Measurements from ENCODE around the gene S100P. TPM values are rescaled to one million over a fixed set of nuclear protein-coding genes. Genes with fewer than 3 reads are reported as not detected.

The S100P gene
- total and polyA plus RNA-seq, 2 experiments from 2014 or later = 0.80 TPM; not detected in 1

- Histone ChIP-seq H4K20me1 (ENCODE audit: insufficient read depth) (no peaks in the 10 kb centered on the region), H3K27me3 (replicated peaks; ENCODE audit: insufficient read depth) (no peaks in the 10 kb centered on the region), H3K9me3 (ENCODE audit: low read depth) (no peaks in the 10 kb centered on the region), H3K79me2 (ENCODE audit: insufficient read depth) (no peaks in the 10 kb centered on the region), H3K4me2 (ENCODE audit: unreplicated experiment) (no peak overlapping the region), H2AFZ (no peak overlapping the region), H3K4me3 (no peak overlapping the region), H3K9me2 (ENCODE audit: insufficient read depth) (no peaks in the 10 kb centered on the region), H3K4me1 (ENCODE audit: insufficient read depth) (peaks cover 7% of the 10 kb centered on the region; the same call in 1 of the 2 replicates), H3K9ac (no peak overlapping the region), H3K36me3 (ENCODE audit: low read depth) (no peaks in the 10 kb centered on the region), H3K27ac (no peak overlapping the region), H3F3A (ENCODE audit: insufficient read depth) (no peaks in the 10 kb centered on the region)
- WGBS, 2 experiments (ENCODE audit: low coverage in 1 of 2, low lambda C conversion rate in 2 of 2, missing lambda C conversion rate in 2 of 2) = 87 to 89% methylated on average over 61 to 65 of the region's 65 CpGs
- no peak for DNase-seq
- TF ChIP-seq EZH2phosphoT487 (IDR thresholded peaks at IDR 0.05; ENCODE audit: insufficient read depth, low read depth) (no peak), EZH2 (IDR thresholded peaks at IDR 0.05; ENCODE audit: insufficient read depth, poor library complexity, severe bottlenecking) (no peak)
- in situ Hi-C loops (cut with MboI) = no loop called here
Measured at GRCh38 chr4:6657242-6658208, 36.2 kb upstream of the S100P start.

- no peaks in the 10 kb centered on the region for H3K27me3 ChIP-seq (replicated peaks; ENCODE audit: insufficient read depth)
- H3F3A ChIP-seq (ENCODE audit: insufficient read depth) = no peaks in the 10 kb centered on the region
- H2AFZ ChIP-seq = peak overlapping the region; percentile 81
- TF ChIP-seq EZH2phosphoT487 (IDR thresholded peaks at IDR 0.05; ENCODE audit: insufficient read depth, low read depth) (no peak), EZH2 (IDR thresholded peaks at IDR 0.05; ENCODE audit: insufficient read depth, poor library complexity, severe bottlenecking) (no peak)
- peak overlapping the region; percentile 71 for H3K4me3 ChIP-seq
- no peaks in the 10 kb centered on the region for H3K36me3 ChIP-seq (ENCODE audit: low read depth)
- no peaks in the 10 kb centered on the region for H4K20me1 ChIP-seq (ENCODE audit: insufficient read depth)
- no peaks in the 10 kb centered on the region for H3K79me2 ChIP-seq (ENCODE audit: insufficient read depth)
- no peaks in the 10 kb centered on the region for H3K9me2 ChIP-seq (ENCODE audit: insufficient read depth)
- no peak for DNase-seq
- H3K9ac ChIP-seq = no peak overlapping the region
- WGBS, 2 experiments (ENCODE audit: low coverage in 1 of 2, low lambda C conversion rate in 2 of 2, missing lambda C conversion rate in 2 of 2) = 78 to 81% methylated on average over 7 of the region's 7 CpGs
- no peaks in the 10 kb centered on the region for H3K9me3 ChIP-seq (ENCODE audit: low read depth)
- peaks cover 7% of the 10 kb centered on the region; the same call in 1 of the 2 replicates for H3K4me1 ChIP-seq (ENCODE audit: insufficient read depth)
- no peak overlapping the region for H3K27ac ChIP-seq
- peak overlapping the region; percentile 95 for H3K4me2 ChIP-seq (ENCODE audit: unreplicated experiment)
- in situ Hi-C loops (cut with MboI) = no loop called here
Measured at GRCh38 chr4:6658209-6658595, 35.5 kb upstream of the S100P start.

GRCh38 chr4:6658597-6659075, 35.0 kb upstream of the S100P start:
- H3K4me2 ChIP-seq (ENCODE audit: unreplicated experiment) = peak overlapping the region; percentile 95
- H3K27ac ChIP-seq = no peak overlapping the region
- TF ChIP-seq EZH2 (IDR thresholded peaks at IDR 0.05; ENCODE audit: insufficient read depth, poor library complexity, severe bottlenecking) (no peak), EZH2phosphoT487 (IDR thresholded peaks at IDR 0.05; ENCODE audit: insufficient read depth, low read depth) (no peak)
- H3K9me2 ChIP-seq (ENCODE audit: insufficient read depth) = no peaks in the 10 kb centered on the region
- H2AFZ ChIP-seq = peak overlapping the region; percentile 81
- H3K4me3 ChIP-seq = peak overlapping the region; percentile 71
- no peaks in the 10 kb centered on the region for H3F3A ChIP-seq (ENCODE audit: insufficient read depth)
- H3K27me3 ChIP-seq (replicated peaks; ENCODE audit: insufficient read depth) = no peaks in the 10 kb centered on the region
- no peaks in the 10 kb centered on the region for H3K9me3 ChIP-seq (ENCODE audit: low read depth)
- no peaks in the 10 kb centered on the region for H4K20me1 ChIP-seq (ENCODE audit: insufficient read depth)
- peak overlapping the region; percentile 55 for H3K9ac ChIP-seq
- no peaks in the 10 kb centered on the region for H3K36me3 ChIP-seq (ENCODE audit: low read depth)
- peaks cover 7% of the 10 kb centered on the region; the same call in 1 of the 2 replicates for H3K4me1 ChIP-seq (ENCODE audit: insufficient read depth)
- in situ Hi-C loops (cut with MboI) = no loop called here
- no peaks in the 10 kb centered on the region for H3K79me2 ChIP-seq (ENCODE audit: insufficient read depth)
- DNase-seq = peak; percentile 69
- WGBS, 2 experiments (ENCODE audit: low coverage in 1 of 2, low lambda C conversion rate in 2 of 2, missing lambda C conversion rate in 2 of 2) = 2% methylated on average over 51 of the region's 52 CpGs

GRCh38 chr4:6659897-6660296, 33.8 kb upstream of the S100P start:
- in situ Hi-C loops (cut with MboI) = no loop called here
- no peak overlapping the region for H3K9ac ChIP-seq
- H4K20me1 ChIP-seq (ENCODE audit: insufficient read depth) = no peaks in the 10 kb centered on the region
- no peaks in the 10 kb centered on the region for H3K9me2 ChIP-seq (ENCODE audit: insufficient read depth)
- no peak for TF ChIP-seq EZH2phosphoT487 (IDR thresholded peaks at IDR 0.05; ENCODE audit: insufficient read depth, low read depth)
- no peak for TF ChIP-seq EZH2 (IDR thresholded peaks at IDR 0.05; ENCODE audit: insufficient read depth, poor library complexity, severe bottlenecking)
- no peak overlapping the region for H2AFZ ChIP-seq
- DNase-seq = no peak
- H3K4me1 ChIP-seq (ENCODE audit: insufficient read depth) = peaks cover 7% of the 10 kb centered on the region; the same call in 1 of the 2 replicates
- H3K36me3 ChIP-seq (ENCODE audit: low read depth) = no peaks in the 10 kb centered on the region
- H3K79me2 ChIP-seq (ENCODE audit: insufficient read depth) = no peaks in the 10 kb centered on the region
- no peaks in the 10 kb centered on the region for H3K9me3 ChIP-seq (ENCODE audit: low read depth)
- no peak overlapping the region for H3K4me2 ChIP-seq (ENCODE audit: unreplicated experiment)
- no peaks in the 10 kb centered on the region for H3F3A ChIP-seq (ENCODE audit: insufficient read depth)
- 77 to 91% methylated on average over 2 of the region's 2 CpGs for WGBS, 2 experiments (ENCODE audit: low coverage in 1 of 2, low lambda C conversion rate in 2 of 2, missing lambda C conversion rate in 2 of 2)
- H3K4me3 ChIP-seq = no peak overlapping the region
- H3K27me3 ChIP-seq (replicated peaks; ENCODE audit: insufficient read depth) = no peaks in the 10 kb centered on the region
- H3K27ac ChIP-seq = no peak overlapping the region

All from GM23248 (cell line).